Lung (tissue), 12 donors: ENCODE measurements around the gene NFASC. TPM values are rescaled to one million over a fixed set of nuclear protein-coding genes. Genes with fewer than 3 reads are reported as not detected.
A peak's percentile ranks its signal among the peaks of the same experiment; 100 is the strongest.

Experiments
- ATAC-seq: fragments of 200-7000 bp; cut with Tn5 transposase; one replicate; pipeline ENCODE4 v1.9.1; 2020; ENCODE audit warnings: moderate number of reproducible peaks; ENCODE audit not compliant: insufficient read depth, low FRiP score
- DNase-seq, 3 donors: peaks; one replicate each; pipeline ENCODE4 v3.0.0-alpha.2; 2013 to 2017
- H3K27ac ChIP-seq, 2 donors: one replicate each; pipeline ENCODE4 v1.5.1; 2013; ENCODE audit warnings: mild to moderate bottlenecking in 2 of 2, moderate library complexity in 2 of 2, control low read depth in 1 of 2, inconsistent platforms in 1 of 2, low read depth in 1 of 2, low read length in 1 of 2
- H3K27me3 ChIP-seq, 3 donors: one replicate each; pipeline ENCODE4 v1.5.1; 2013; ENCODE audit warnings: low read length in 2 of 3; ENCODE audit not compliant: control insufficient read depth in 3 of 3, insufficient read depth in 3 of 3
- H3K36me3 ChIP-seq, 4 donors: one replicate each; pipeline ENCODE4 v1.5.1; 2013; ENCODE audit warnings: low read length in 4 of 4, mild to moderate bottlenecking in 1 of 4, moderate library complexity in 1 of 4; ENCODE audit not compliant: control insufficient read depth in 4 of 4, insufficient read depth in 4 of 4
- H3K4me1 ChIP-seq, 5 donors: one replicate each; pipeline ENCODE4 v1.5.1; 2013; ENCODE audit warnings: low read length in 5 of 5, mild to moderate bottlenecking in 2 of 5, moderate library complexity in 1 of 5; ENCODE audit not compliant: control insufficient read depth in 5 of 5, insufficient read depth in 5 of 5
- H3K4me3 ChIP-seq: one replicate; pipeline ENCODE4 v1.5.1; 2013; ENCODE audit warnings: mild to moderate bottlenecking, control low read depth, moderate library complexity
- H3K9ac ChIP-seq, 2 donors: one replicate each; pipeline ENCODE4 v1.5.1; 2013; ENCODE audit warnings: low read length in 2 of 2, control low read depth in 1 of 2; ENCODE audit not compliant: insufficient read depth in 1 of 2
- H3K9me3 ChIP-seq, 4 donors: one replicate each; pipeline ENCODE4 v1.5.1; 2013; ENCODE audit warnings: low read length in 3 of 4, mild to moderate bottlenecking in 1 of 4, moderate library complexity in 1 of 4; ENCODE audit not compliant: control insufficient read depth in 4 of 4, insufficient read depth in 3 of 4
- WGBS, 2 donors: extraction: QIAGEN DNeasy Blood & Tissue Kit; methylation state at CpG; one replicate each; pipeline ENCODE4 v1.1.7; 2013; 5-methylcytosine and 5-hydroxymethylcytosine counted together
- polyA plus RNA-seq, 2 donors: library from polyadenylated mRNA; stranded (reverse); fragments of 200-250 nt; gene quantifications; one replicate each; pipeline ENCODE4 v1.2.1, GENCODE V29; 2013
- total RNA-seq, 2 donors: library from RNA; depleted of rRNA in 1 of 2; stranded (reverse); fragments of >200 nt in 1 of 2; gene quantifications; one replicate each; pipeline ENCODE4 v1.2.1, GENCODE V29; 2014 to 2021
- TF ChIP-seq, protein P1 (sequence below): IDR thresholded peaks from 2 replicates; pipeline ENCODE4 v1.5.1; 2012; ENCODE audit warnings: mild to moderate bottlenecking; ENCODE audit errors: control extremely low read depth, extremely low read depth
- donor health status: control.
- donor health status: control.
- donor health status: Bipolar disorder and iron deficiency.
- donor health status: healthy.
- donor health status: DM: yes; HTN: yes; CAD: no.

NFASC gene
- total and polyA plus RNA-seq, 4 donors: 1.8 to 11.2 (median 3.8) TPM

DNA sequence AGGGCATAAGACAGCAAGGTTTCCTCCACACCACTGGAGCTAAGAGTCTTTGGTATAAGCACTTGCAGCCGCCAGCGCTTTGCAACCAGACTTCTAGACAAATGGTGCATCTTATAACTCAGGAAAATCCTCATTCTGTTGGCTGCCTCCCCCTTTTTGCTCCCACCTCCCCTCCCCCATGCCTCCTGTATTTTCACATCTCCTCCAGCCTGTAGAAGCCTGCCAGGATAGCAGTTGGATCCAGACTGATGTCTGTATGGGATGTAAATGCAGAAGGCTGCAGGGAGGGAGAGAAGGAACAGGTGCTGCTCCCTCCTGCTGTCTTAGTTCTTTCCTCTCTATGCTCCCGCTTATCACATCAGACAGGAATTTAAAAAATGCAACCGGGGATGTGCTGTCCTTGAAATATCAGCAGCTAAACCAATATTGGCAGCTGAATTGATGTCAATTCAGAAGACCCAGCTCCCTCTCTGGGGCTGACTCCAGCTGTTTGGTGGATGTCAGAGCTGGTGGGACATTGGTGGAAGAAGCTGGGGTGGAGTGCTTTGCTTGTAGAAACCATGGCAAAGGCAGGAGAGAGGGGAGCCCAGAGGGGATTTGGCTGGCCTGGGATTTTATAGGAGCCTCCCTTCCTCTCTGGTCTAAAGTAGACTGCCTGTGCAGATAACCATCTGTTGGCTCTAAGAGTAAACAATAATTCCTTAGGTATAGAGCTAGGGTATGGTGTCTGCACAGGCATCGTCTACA is 53.5 kb downstream of the NFASC start:
- peaks cover 0 to 3% (median 0%) of the 10 kb centered on the region in 5 donors for H3K4me1 ChIP-seq
- DNase-seq (no peak), ATAC-seq (no peak)
- no peak overlapping the region for H3K4me3 ChIP-seq
- H3K9me3 ChIP-seq: no peaks in the 10 kb centered on the region
- H3K9ac ChIP-seq: no peak overlapping the region
- H3K36me3 ChIP-seq: no peaks in the 10 kb centered on the region
- TF ChIP-seq, protein P1, sequence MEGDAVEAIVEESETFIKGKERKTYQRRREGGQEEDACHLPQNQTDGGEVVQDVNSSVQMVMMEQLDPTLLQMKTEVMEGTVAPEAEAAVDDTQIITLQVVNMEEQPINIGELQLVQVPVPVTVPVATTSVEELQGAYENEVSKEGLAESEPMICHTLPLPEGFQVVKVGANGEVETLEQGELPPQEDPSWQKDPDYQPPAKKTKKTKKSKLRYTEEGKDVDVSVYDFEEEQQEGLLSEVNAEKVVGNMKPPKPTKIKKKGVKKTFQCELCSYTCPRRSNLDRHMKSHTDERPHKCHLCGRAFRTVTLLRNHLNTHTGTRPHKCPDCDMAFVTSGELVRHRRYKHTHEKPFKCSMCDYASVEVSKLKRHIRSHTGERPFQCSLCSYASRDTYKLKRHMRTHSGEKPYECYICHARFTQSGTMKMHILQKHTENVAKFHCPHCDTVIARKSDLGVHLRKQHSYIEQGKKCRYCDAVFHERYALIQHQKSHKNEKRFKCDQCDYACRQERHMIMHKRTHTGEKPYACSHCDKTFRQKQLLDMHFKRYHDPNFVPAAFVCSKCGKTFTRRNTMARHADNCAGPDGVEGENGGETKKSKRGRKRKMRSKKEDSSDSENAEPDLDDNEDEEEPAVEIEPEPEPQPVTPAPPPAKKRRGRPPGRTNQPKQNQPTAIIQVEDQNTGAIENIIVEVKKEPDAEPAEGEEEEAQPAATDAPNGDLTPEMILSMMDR: no peak
- H3K27me3 ChIP-seq: peaks cover 0 to 12% (median 2%) of the 10 kb centered on the region in 3 donors
- H3K27ac ChIP-seq: no peak overlapping the region
- 59 to 71% methylated on average over 5 of the region's 5 CpGs for WGBS, 2 donors

DNA sequence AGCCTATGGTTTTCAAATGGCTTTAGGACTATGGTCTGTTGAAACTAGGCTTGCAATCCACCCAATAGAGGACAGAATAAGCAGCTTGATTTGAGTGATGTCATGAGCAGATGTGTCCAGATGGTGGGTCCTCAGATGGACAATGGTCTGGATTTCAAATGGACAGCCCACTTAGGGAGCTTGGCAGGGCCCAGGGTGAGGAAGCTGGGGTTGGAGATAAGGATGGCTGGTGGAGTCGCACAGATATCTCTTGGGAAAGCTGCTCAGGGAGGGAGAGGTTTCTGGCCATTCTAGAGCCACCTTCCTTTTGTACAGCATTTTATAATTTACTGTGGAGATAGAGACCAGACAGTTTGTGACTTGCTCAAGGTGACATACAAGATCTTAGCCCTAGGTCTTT is 55.0 kb downstream of the NFASC start:
- WGBS, 2 donors: 54 to 77% methylated on average over 1 of the region's 1 CpG
- TF ChIP-seq, protein P1: no peak
- H3K9ac ChIP-seq: no peak overlapping the region

DNA sequence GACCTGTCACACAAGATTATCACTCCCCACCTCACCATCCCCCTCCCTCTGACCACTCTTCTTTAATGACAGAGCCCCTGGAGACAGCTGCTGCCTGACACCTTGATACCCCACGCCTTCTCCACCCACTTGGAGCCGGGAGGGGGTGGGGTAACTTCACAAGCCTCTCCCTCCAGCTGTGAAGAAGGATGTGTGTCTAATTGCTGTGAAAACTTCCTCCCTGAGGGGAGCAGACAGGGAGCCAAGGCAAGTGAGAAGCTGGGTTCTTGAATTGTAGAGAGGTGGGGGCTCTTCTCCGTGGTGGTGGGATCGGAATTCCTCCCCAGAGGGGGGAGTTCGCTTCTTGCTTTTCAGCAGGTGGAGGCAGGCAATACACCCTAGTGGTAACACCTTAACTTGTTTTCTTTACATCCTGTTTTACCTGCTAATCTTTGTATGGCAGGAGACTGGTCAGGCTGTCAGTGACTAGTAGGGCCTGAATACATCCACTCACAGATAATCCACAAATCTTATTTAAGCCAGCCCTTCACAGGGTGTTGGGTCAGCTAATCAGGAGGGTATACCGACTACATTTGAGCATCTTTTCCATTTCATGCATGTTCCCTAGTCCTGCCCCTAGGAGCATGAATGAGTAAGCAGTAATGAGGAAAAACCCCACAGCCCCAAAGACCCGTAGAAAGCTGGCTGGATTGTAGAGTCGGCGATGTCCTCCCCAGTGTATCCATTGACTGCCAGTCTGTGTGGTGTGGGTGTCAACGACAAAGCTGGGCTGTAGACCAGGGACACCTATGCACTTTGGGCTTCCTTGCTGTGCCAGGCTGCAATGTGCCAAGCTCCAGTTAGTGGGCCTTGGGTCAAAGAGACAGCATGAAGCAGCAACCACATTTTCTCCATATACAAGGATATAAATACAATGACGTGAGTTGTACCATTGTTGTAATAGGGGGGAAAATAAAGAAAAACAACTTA is 57.3 kb downstream of the NFASC start:
- ATAC-seq: no peak
- Histone ChIP-seq H3K27ac (no peak overlapping the region), H3K4me3 (peak overlapping the region; percentile 9), H3K9ac (no peak overlapping the region), H3K4me1 (peaks cover 0 to 3% (median 0%) of the 10 kb centered on the region in 5 donors), H3K36me3 (no peaks in the 10 kb centered on the region), H3K27me3 (peaks cover 0 to 8% (median 1%) of the 10 kb centered on the region in 3 donors), H3K9me3 (no peaks in the 10 kb centered on the region)
- TF ChIP-seq, protein P1: no peak
- no peak for DNase-seq
- 60 to 64% methylated on average over 11 of the region's 11 CpGs for WGBS, 2 donors

More for the DNA sequence above, 55.0 kb downstream of the NFASC start:
- Histone ChIP-seq H3K4me3 (no peak overlapping the region), H3K27ac (no peak overlapping the region), H3K36me3 (no peaks in the 10 kb centered on the region), H3K27me3 (peaks cover 0 to 12% (median 2%) of the 10 kb centered on the region in 3 donors), H3K4me1 (peaks cover 0 to 3% (median 0%) of the 10 kb centered on the region in 5 donors), H3K9me3 (no peaks in the 10 kb centered on the region)
- ATAC-seq (no peak), DNase-seq (no peak)
